ENCODE results near the gene SRSF12. TPM values are rescaled to one million over a fixed set of nuclear protein-coding genes. Genes with fewer than 3 reads are reported as not detected.

Gene SRSF12
- total and polyA plus RNA-seq, 4 experiments from 2014 or later: 0.06 to 0.11 TPM; not detected in 2

Other genes with a start within 250 kb of the SRSF12 start
- 10 to 100 TPM; 17.4 to 21.8 TPM for gene RNGTT, start 154.5 kb downstream of the SRSF12 start, total RNA-seq
- 10 to 100 TPM; 17.3 to 20.8 TPM for gene RNGTT, start 154.5 kb downstream of the SRSF12 start, polyA plus RNA-seq
- gene PNRC1, start 37.3 kb downstream of the SRSF12 start, total RNA-seq: 100 to 1,000 TPM; 622 to 667 TPM
- 100 to 1,000 TPM; 390 to 516 TPM for gene PNRC1, start 37.3 kb downstream of the SRSF12 start, polyA plus RNA-seq
- 10 to 100 TPM; 11.4 to 11.6 TPM for gene PM20D2, start 28.0 kb upstream of the SRSF12 start, total RNA-seq
- gene PM20D2, start 28.0 kb upstream of the SRSF12 start, polyA plus RNA-seq: 10 to 100 TPM in 1 of 2 donors, 1 to 10 TPM in 1; 7.8 to 11.3 TPM
- gene GABRR1, start 99.3 kb upstream of the SRSF12 start, total RNA-seq: not detected
- not detected for gene GABRR1, start 99.3 kb upstream of the SRSF12 start, polyA plus RNA-seq
- 1 to 10 TPM; 1.2 to 1.7 TPM for gene GABRR2, start 197.2 kb upstream of the SRSF12 start, total RNA-seq
- under 1 TPM in 1 of 2 donors, not detected in 1; 0.10 TPM for gene GABRR2, start 197.2 kb upstream of the SRSF12 start, polyA plus RNA-seq
- gene UBE2J1, start 234.7 kb upstream of the SRSF12 start, total RNA-seq: 10 to 100 TPM; 21.9 to 22.6 TPM
- gene UBE2J1, start 234.7 kb upstream of the SRSF12 start, polyA plus RNA-seq: 10 to 100 TPM; 34.1 to 53.8 TPM